Panc1 (cell line): ENCODE data around the gene CDC42BPA. TPM values are rescaled to one million over a fixed set of nuclear protein-coding genes. Genes with fewer than 3 reads are reported as not detected.

Source experiments
- ATAC-seq: fragments of 200-7000 bp; cut with Tn5 transposase; 2 replicates; pipeline ENCODE4 v1.9.1; 2020; ENCODE audit warnings: mild to moderate bottlenecking, moderate library complexity
- BruUV-seq: library from RNA; stranded (reverse); fragments of 400-500 nt; replicated peaks from 2 replicates; lab custom pipeline; 2021; lab: Mats Ljungman, UMichigan
- CTCF ChIA-PET: fragments of 300-600 bp; sonication (Branson Sonifier 250); formaldehyde crosslinking; loops from one replicate; lab custom pipeline; 2022; ENCODE audit warnings: antibody characterized with exemption; lab: Charles Lee
- POLR2A ChIA-PET: fragments of 300-600 bp; sonication (Branson Sonifier 250); formaldehyde crosslinking; loops from one replicate; lab custom pipeline; 2022; ENCODE audit warnings: antibody characterized with exemption; lab: Charles Lee
- DNase-seq: peaks from one replicate; pipeline ENCODE4 v3.0.0-alpha.2; 2010; ENCODE audit warnings: low read depth, low spot score
- H3K27ac ChIP-seq: 2 replicates; pipeline ENCODE4 v1.5.1; 2011; ENCODE audit warnings: mild to moderate bottlenecking, low read length, inconsistent platforms
- H3K27me3 ChIP-seq: fragments of 200-500 bp; sonication (Bioruptor generic); 2 replicates; pipeline ENCODE4 v1.6.0; 2014; ENCODE audit warnings: low read length, inconsistent platforms; ENCODE audit not compliant: control insufficient read depth, insufficient read depth
- H3K36me3 ChIP-seq: fragments of 200-500 bp; sonication (Bioruptor generic); 2 replicates; pipeline ENCODE4 v1.5.1; 2014; ENCODE audit warnings: inconsistent platforms, mild to moderate bottlenecking, low read length, moderate library complexity; ENCODE audit not compliant: control insufficient read depth, insufficient read depth
- H3K4me1 ChIP-seq: 2 replicates; pipeline ENCODE4 v1.5.1; 2011; ENCODE audit warnings: inconsistent platforms, mild to moderate bottlenecking, low read length, moderate library complexity; ENCODE audit not compliant: control insufficient read depth, insufficient read depth
- H3K4me3 ChIP-seq, 2 experiments: 2 replicates each; pipeline ENCODE4 v1.5.1; 2011 to 2012; ENCODE audit warnings: low read depth in 2 of 2, low read length in 2 of 2, mild to moderate bottlenecking in 2 of 2, inconsistent platforms in 1 of 2, moderate library complexity in 1 of 2
- H3K9me3 ChIP-seq: fragments of 200-500 bp; sonication (Bioruptor generic); 2 replicates; pipeline ENCODE4 v1.5.1; 2014; ENCODE audit warnings: low read depth, mild to moderate bottlenecking, inconsistent platforms, low read length, moderate library complexity; ENCODE audit not compliant: control insufficient read depth, insufficient read depth
- POLR2AphosphoS5 ChIP-seq: IDR thresholded peaks from 2 replicates; pipeline ENCODE4 v1.6.1; 2012; ENCODE audit warnings: mild to moderate bottlenecking, low read depth, low read length, moderate library complexity
- SIN3A ChIP-seq: IDR thresholded peaks from 2 replicates; pipeline ENCODE4 v1.6.1; 2012; ENCODE audit warnings: low read depth, mild to moderate bottlenecking, low read length, moderate library complexity, borderline replicate concordance; ENCODE audit not compliant: insufficient read depth
- TCF7L2 ChIP-seq: IDR thresholded peaks from 2 replicates; pipeline ENCODE4 v1.6.1; 2011; ENCODE audit warnings: mild to moderate bottlenecking, low read depth, low read length, inconsistent platforms
- in situ Hi-C: cut with HindIII; loops from 2 replicates; pipeline ENCODE4 v1.10.0; 2016; ENCODE audit warnings: low sequenced_read_pairs, low pct_unique_long_range_greater_than_20kb
- intact Hi-C: fragments of 100-400 bp; cut with micrococcal nuclease; formaldehyde crosslinking; loops from one replicate; pipeline ENCODE4 v1.10.0; 2022; ENCODE audit not compliant: unreplicated experiment
- total RNA-seq: library from RNA; stranded (reverse); gene quantifications from one replicate; pipeline ENCODE4 v1.2.1, GENCODE V29; 2021; ENCODE audit not compliant: unreplicated experiment
- TF ChIP-seq, protein P1 (sequence below): fragments of 450-650 bp; IDR thresholded peaks from 2 replicates; pipeline ENCODE4 v1.5.1; 2017; ENCODE audit warnings: mild to moderate bottlenecking
- TF ChIP-seq, protein P2 (sequence below), 2 experiments: IDR thresholded peaks; 2 replicates each; pipeline ENCODE4 v1.6.1; 2011 to 2012; ENCODE audit warnings: low read depth in 2 of 2, control low read depth in 1 of 2, low read length in 1 of 2, mild to moderate bottlenecking in 1 of 2, moderate library complexity in 1 of 2; ENCODE audit not compliant: insufficient read depth in 1 of 2

CDC42BPA gene
- total RNA-seq, 1 experiment from 2014 or later = 32.8 TPM

DNA sequence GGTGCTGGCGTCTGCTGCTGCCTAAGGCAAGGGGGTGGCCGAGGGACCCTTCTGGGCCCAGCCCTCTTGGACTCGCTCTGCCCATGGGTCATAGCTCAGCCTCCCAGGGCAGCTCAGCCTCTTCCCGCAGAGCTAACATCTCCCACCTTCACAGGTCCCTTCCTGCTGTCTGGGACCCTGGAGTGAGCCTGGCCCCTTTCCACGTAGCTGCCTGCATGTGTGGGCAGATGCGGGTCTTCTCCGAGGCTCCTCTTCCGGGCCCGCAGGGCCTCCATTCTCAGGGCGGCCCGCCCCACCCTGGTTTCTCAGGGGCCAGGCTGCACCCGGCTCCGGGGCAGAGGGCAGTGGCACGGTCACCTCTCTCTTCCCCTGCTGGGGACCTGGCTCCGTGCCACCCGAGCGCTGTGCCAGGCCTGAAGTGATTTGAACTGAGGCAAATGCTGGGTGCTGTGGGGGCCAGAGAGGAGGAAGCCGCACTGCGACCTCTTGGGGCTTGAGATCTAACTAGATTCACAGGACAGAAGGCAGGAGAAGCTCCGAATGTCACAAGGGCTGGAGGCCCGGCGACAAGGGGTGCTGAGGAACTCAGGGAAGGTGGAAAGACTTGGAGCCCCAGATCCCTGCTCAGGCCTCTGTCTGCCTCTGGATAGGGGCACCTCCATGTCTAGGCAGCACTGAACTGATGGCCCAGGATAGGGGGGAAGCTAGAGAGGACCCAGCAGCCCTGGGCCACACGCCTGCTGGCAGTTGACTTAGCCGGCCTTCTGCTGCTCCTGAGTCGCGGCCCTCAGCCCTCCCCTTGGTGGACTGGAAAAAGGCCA is 337.5 kb downstream of the CDC42BPA start:
- in situ Hi-C loops = no loop called here
- CTCF ChIA-PET = no interaction called here
- Histone ChIP-seq H3K27me3 (no peaks in the 10 kb centered on the region), H3K4me1 (no peaks in the 10 kb centered on the region), H3K9me3 (no peaks in the 10 kb centered on the region), H3K27ac (no peak overlapping the region), H3K4me3 (no peak overlapping the region), H3K36me3 (no peaks in the 10 kb centered on the region)
- intact Hi-C loops = no loop called here
- no TSS peak for BruUV-seq
- no peak for DNase-seq
- POLR2A ChIA-PET = interaction anchor here (0.5 kb wide), 1 partner anchor 10 kb away, joined by 13 read pairs; no protein-coding TSS in a partner anchor
- ATAC-seq = no peak
- TF ChIP-seq POLR2AphosphoS5 (no peak), TCF7L2 (no peak), SIN3A (no peak)
- TF ChIP-seq, protein P1, sequence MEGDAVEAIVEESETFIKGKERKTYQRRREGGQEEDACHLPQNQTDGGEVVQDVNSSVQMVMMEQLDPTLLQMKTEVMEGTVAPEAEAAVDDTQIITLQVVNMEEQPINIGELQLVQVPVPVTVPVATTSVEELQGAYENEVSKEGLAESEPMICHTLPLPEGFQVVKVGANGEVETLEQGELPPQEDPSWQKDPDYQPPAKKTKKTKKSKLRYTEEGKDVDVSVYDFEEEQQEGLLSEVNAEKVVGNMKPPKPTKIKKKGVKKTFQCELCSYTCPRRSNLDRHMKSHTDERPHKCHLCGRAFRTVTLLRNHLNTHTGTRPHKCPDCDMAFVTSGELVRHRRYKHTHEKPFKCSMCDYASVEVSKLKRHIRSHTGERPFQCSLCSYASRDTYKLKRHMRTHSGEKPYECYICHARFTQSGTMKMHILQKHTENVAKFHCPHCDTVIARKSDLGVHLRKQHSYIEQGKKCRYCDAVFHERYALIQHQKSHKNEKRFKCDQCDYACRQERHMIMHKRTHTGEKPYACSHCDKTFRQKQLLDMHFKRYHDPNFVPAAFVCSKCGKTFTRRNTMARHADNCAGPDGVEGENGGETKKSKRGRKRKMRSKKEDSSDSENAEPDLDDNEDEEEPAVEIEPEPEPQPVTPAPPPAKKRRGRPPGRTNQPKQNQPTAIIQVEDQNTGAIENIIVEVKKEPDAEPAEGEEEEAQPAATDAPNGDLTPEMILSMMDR = no peak
- TF ChIP-seq, protein P2, sequence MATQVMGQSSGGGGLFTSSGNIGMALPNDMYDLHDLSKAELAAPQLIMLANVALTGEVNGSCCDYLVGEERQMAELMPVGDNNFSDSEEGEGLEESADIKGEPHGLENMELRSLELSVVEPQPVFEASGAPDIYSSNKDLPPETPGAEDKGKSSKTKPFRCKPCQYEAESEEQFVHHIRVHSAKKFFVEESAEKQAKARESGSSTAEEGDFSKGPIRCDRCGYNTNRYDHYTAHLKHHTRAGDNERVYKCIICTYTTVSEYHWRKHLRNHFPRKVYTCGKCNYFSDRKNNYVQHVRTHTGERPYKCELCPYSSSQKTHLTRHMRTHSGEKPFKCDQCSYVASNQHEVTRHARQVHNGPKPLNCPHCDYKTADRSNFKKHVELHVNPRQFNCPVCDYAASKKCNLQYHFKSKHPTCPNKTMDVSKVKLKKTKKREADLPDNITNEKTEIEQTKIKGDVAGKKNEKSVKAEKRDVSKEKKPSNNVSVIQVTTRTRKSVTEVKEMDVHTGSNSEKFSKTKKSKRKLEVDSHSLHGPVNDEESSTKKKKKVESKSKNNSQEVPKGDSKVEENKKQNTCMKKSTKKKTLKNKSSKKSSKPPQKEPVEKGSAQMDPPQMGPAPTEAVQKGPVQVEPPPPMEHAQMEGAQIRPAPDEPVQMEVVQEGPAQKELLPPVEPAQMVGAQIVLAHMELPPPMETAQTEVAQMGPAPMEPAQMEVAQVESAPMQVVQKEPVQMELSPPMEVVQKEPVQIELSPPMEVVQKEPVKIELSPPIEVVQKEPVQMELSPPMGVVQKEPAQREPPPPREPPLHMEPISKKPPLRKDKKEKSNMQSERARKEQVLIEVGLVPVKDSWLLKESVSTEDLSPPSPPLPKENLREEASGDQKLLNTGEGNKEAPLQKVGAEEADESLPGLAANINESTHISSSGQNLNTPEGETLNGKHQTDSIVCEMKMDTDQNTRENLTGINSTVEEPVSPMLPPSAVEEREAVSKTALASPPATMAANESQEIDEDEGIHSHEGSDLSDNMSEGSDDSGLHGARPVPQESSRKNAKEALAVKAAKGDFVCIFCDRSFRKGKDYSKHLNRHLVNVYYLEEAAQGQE (IDR thresholded peaks at IDR 0.05; ENCODE audit: insufficient read depth in 1 of 2, low read depth in 2 of 2, low read length in 1 of 2) = no peak

DNA sequence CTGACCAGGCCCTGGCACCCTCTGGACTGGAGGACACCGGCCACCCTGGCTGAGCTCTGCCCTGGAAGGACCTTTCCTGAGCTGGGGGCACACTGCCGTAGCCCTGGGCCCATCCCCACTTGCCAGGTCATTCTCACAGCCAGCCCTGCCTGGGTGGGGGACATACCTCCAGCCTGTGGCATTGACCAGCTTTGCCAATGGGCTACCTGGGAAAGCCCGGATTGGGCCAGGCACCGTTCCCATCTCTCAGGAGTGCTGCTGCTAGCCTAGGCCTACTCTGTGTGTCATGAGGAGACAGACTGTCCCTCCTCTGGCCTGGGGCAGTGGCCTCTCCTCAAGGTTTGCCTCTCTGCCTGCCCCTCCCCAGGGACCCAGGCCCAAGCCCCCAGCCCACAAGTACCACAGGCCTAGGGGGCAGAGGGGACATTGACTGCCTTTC is 338.2 kb downstream of the CDC42BPA start:
- Histone ChIP-seq H3K27me3 (no peaks in the 10 kb centered on the region), H3K9me3 (no peaks in the 10 kb centered on the region), H3K4me3 (no peak overlapping the region), H3K36me3 (no peaks in the 10 kb centered on the region), H3K4me1 (no peaks in the 10 kb centered on the region), H3K27ac (no peak overlapping the region)
- ChIA-PET CTCF (no interaction called here), POLR2A (no interaction called here)
- intact Hi-C loops = no loop called here
- in situ Hi-C loops = no loop called here
- BruUV-seq = no TSS peak
- TF ChIP-seq TCF7L2 (no peak), POLR2AphosphoS5 (no peak), SIN3A (no peak)
- TF ChIP-seq, protein P1 = no peak
- TF ChIP-seq, protein P2 (IDR thresholded peaks at IDR 0.05; ENCODE audit: insufficient read depth in 1 of 2, low read depth in 2 of 2, low read length in 1 of 2) = no peak
- DNase-seq = no peak
- no peak for ATAC-seq
